ENCODE data around the gene NIPAL4.

The NIPAL4 gene

GRCh38 chr5:157486861-157487260 lies 26.8 kb downstream of the NIPAL4 start:
- Mint-ChIP-seq H3K27ac (no peak overlapping the region), H3K36me3 (peaks cover 3% of the 10 kb centered on the region), H3K4me3 (no peak overlapping the region), H3K9me3 (ENCODE audit: low read depth) (no peaks in the 10 kb centered on the region), H3K27me3 (no peaks in the 10 kb centered on the region), H3K4me1 (ENCODE audit: low read depth) (peaks cover 10% of the 10 kb centered on the region)

- H3K27ac Mint-ChIP-seq: no peak overlapping the region
- no peaks in the 10 kb centered on the region for H3K27me3 Mint-ChIP-seq
- peaks cover 3% of the 10 kb centered on the region for H3K36me3 Mint-ChIP-seq
- no peaks in the 10 kb centered on the region for H3K9me3 Mint-ChIP-seq (ENCODE audit: low read depth)
- peaks cover 10% of the 10 kb centered on the region for H3K4me1 Mint-ChIP-seq (ENCODE audit: low read depth)
- H3K4me3 Mint-ChIP-seq: no peak overlapping the region
These were observed 27.3 kb downstream of the NIPAL4 start for GRCh38 chr5:157487358-157487757.

- H3K4me1 Mint-ChIP-seq (ENCODE audit: low read depth): peaks cover 8% of the 10 kb centered on the region
- no peak overlapping the region for H3K27ac Mint-ChIP-seq
- H3K27me3 Mint-ChIP-seq: no peaks in the 10 kb centered on the region
- H3K9me3 Mint-ChIP-seq (ENCODE audit: low read depth): no peaks in the 10 kb centered on the region
- H3K36me3 Mint-ChIP-seq: peaks cover 3% of the 10 kb centered on the region
- no peak overlapping the region for H3K4me3 Mint-ChIP-seq
These were observed 31.5 kb downstream of the NIPAL4 start for GRCh38 chr5:157491471-157491995.

GRCh38 chr5:157492886-157493285 lies 32.9 kb downstream of the NIPAL4 start:
- H3K27ac Mint-ChIP-seq: no peak overlapping the region
- H3K27me3 Mint-ChIP-seq: no peaks in the 10 kb centered on the region
- H3K4me1 Mint-ChIP-seq (ENCODE audit: low read depth): no peaks in the 10 kb centered on the region
- peaks cover 3% of the 10 kb centered on the region for H3K36me3 Mint-ChIP-seq
- no peaks in the 10 kb centered on the region for H3K9me3 Mint-ChIP-seq (ENCODE audit: low read depth)
- H3K4me3 Mint-ChIP-seq: no peak overlapping the region

GRCh38 chr5:157494178-157494832 lies 34.3 kb downstream of the NIPAL4 start:
- no peaks in the 10 kb centered on the region for H3K4me1 Mint-ChIP-seq (ENCODE audit: low read depth)
- no peaks in the 10 kb centered on the region for H3K9me3 Mint-ChIP-seq (ENCODE audit: low read depth)
- H3K27ac Mint-ChIP-seq: no peak overlapping the region
- peaks cover 2% of the 10 kb centered on the region for H3K36me3 Mint-ChIP-seq
- no peaks in the 10 kb centered on the region for H3K27me3 Mint-ChIP-seq
- H3K4me3 Mint-ChIP-seq: no peak overlapping the region

- Mint-ChIP-seq H3K27ac (no peak overlapping the region), H3K27me3 (no peaks in the 10 kb centered on the region), H3K4me1 (ENCODE audit: low read depth) (no peaks in the 10 kb centered on the region), H3K36me3 (no peaks in the 10 kb centered on the region), H3K9me3 (ENCODE audit: low read depth) (no peaks in the 10 kb centered on the region), H3K4me3 (no peak overlapping the region)
These were observed 36.9 kb downstream of the NIPAL4 start for GRCh38 chr5:157496864-157497263.

GRCh38 chr5:157497875-157498611 lies 38.0 kb downstream of the NIPAL4 start:
- Mint-ChIP-seq H3K4me3 (no peak overlapping the region), H3K9me3 (ENCODE audit: low read depth) (no peaks in the 10 kb centered on the region), H3K27ac (no peak overlapping the region), H3K4me1 (ENCODE audit: low read depth) (peaks cover 2% of the 10 kb centered on the region), H3K36me3 (no peaks in the 10 kb centered on the region), H3K27me3 (no peaks in the 10 kb centered on the region)

- Mint-ChIP-seq H3K4me3 (no peak overlapping the region), H3K36me3 (no peaks in the 10 kb centered on the region), H3K27me3 (no peaks in the 10 kb centered on the region), H3K4me1 (ENCODE audit: low read depth) (peaks cover 4% of the 10 kb centered on the region), H3K9me3 (ENCODE audit: low read depth) (no peaks in the 10 kb centered on the region), H3K27ac (no peak overlapping the region)
These were observed 42.2 kb downstream of the NIPAL4 start for GRCh38 chr5:157502143-157502647.

GRCh38 chr5:157504053-157504452 lies 44.0 kb downstream of the NIPAL4 start:
- H3K36me3 Mint-ChIP-seq: no peaks in the 10 kb centered on the region
- no peaks in the 10 kb centered on the region for H3K9me3 Mint-ChIP-seq (ENCODE audit: low read depth)
- no peak overlapping the region for H3K4me3 Mint-ChIP-seq
- H3K4me1 Mint-ChIP-seq (ENCODE audit: low read depth): peaks cover 4% of the 10 kb centered on the region
- H3K27me3 Mint-ChIP-seq: no peaks in the 10 kb centered on the region
- no peak overlapping the region for H3K27ac Mint-ChIP-seq

GRCh38 chr5:157505496-157505895 lies 45.5 kb downstream of the NIPAL4 start:
- Mint-ChIP-seq H3K36me3 (no peaks in the 10 kb centered on the region), H3K4me1 (ENCODE audit: low read depth) (peaks cover 4% of the 10 kb centered on the region), H3K27ac (no peak overlapping the region)

GRCh38 chr5:157506066-157506590 lies 46.1 kb downstream of the NIPAL4 start:
- Mint-ChIP-seq H3K36me3 (no peaks in the 10 kb centered on the region), H3K4me1 (ENCODE audit: low read depth) (peaks cover 4% of the 10 kb centered on the region), H3K9me3 (ENCODE audit: low read depth) (no peaks in the 10 kb centered on the region), H3K27me3 (no peaks in the 10 kb centered on the region), H3K27ac (no peak overlapping the region), H3K4me3 (no peak overlapping the region)

More at GRCh38 chr5:157505496-157505895, 45.5 kb downstream of the NIPAL4 start:
- Mint-ChIP-seq H3K27me3 (no peaks in the 10 kb centered on the region), H3K4me3 (no peak overlapping the region), H3K9me3 (ENCODE audit: low read depth) (no peaks in the 10 kb centered on the region)

- Mint-ChIP-seq H3K4me1 (ENCODE audit: low read depth) (peaks cover 4% of the 10 kb centered on the region), H3K27ac (no peak overlapping the region), H3K9me3 (ENCODE audit: low read depth) (no peaks in the 10 kb centered on the region), H3K4me3 (no peak overlapping the region), H3K36me3 (no peaks in the 10 kb centered on the region), H3K27me3 (no peaks in the 10 kb centered on the region)
These were observed 47.2 kb downstream of the NIPAL4 start for GRCh38 chr5:157506981-157507780.

GRCh38 chr5:157509093-157509492 lies 49.1 kb downstream of the NIPAL4 start:
- Mint-ChIP-seq H3K27ac (no peak overlapping the region), H3K9me3 (ENCODE audit: low read depth) (no peaks in the 10 kb centered on the region), H3K4me3 (no peak overlapping the region), H3K27me3 (no peaks in the 10 kb centered on the region), H3K36me3 (no peaks in the 10 kb centered on the region), H3K4me1 (ENCODE audit: low read depth) (peaks cover 2% of the 10 kb centered on the region)

GRCh38 chr5:157509587-157509986 lies 49.6 kb downstream of the NIPAL4 start:
- Mint-ChIP-seq H3K4me1 (ENCODE audit: low read depth) (peaks cover 2% of the 10 kb centered on the region), H3K27me3 (no peaks in the 10 kb centered on the region), H3K27ac (no peak overlapping the region), H3K9me3 (ENCODE audit: low read depth) (no peaks in the 10 kb centered on the region), H3K36me3 (no peaks in the 10 kb centered on the region), H3K4me3 (no peak overlapping the region)
